Measurements from ENCODE around the gene ABTB1.

- TF ChIP-seq POLR2A (IDR thresholded peaks at IDR 0.05; ENCODE audit: low read depth, low read length) (no peak), POLR2AphosphoS5 (IDR thresholded peaks at IDR 0.05; ENCODE audit: low read depth, low read length) (no peak), TAF1 (IDR thresholded peaks at IDR 0.05; ENCODE audit: borderline replicate concordance, low read depth, low read length) (no peak)
Observed at GRCh38 chr3:127710155-127710941, 37.6 kb downstream of the ABTB1 start.
